ENCODE results near the gene IGSF10. TPM values are rescaled to one million over a fixed set of nuclear protein-coding genes. Genes with fewer than 3 reads are reported as not detected.

Gene IGSF10
- total RNA-seq, 1 experiment from 2014 or later: 0.66 TPM

DNA sequence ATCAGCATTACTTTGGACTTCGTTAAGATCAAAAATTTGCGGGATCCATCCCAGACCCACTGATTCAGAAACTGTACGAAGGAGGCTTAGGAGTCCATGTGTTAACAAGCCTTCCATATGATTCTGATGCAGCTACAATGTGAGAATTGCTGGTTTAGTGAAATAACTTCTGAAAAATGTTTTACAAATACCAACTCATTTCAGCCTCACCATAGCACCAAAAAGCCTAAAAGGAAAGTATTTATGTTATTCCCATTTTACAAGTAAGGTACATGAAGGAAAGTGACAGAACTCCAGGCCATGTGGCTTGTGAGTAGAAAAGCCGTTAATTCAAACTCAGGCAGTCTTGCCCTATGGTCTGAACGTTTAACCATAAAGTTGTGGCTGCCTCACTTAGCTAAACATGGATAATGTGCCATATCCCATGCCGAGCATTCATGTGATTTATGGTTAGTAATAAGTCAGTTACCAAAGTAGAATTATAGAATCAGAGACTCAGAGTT is 1.5 kb upstream of the IGSF10 start:
- Histone ChIP-seq H3K4me2 (ENCODE audit: low read length) (no peak overlapping the region), H3K27ac (ENCODE audit: low read length) (no peak overlapping the region), H3K36me3 (ENCODE audit: low read depth, low read length) (no peaks in the 10 kb centered on the region), H4K20me1 (ENCODE audit: low read length) (no peaks in the 10 kb centered on the region), H3K9me3 (ENCODE audit: low read length) (no peaks in the 10 kb centered on the region), H3K4me1 (ENCODE audit: insufficient read depth, low read length) (peaks cover 6% of the 10 kb centered on the region; the same call in 1 of the 2 replicates), H2AFZ (ENCODE audit: low read length) (no peak overlapping the region), H3K9ac (ENCODE audit: low read length) (no peak overlapping the region), H3K4me3 (ENCODE audit: low read length) (no peak overlapping the region), H3K27me3 (ENCODE audit: low read length) (no peaks in the 10 kb centered on the region), H3F3A (ENCODE audit: low read length, unreplicated experiment) (no peaks in the 10 kb centered on the region), H3K79me2 (ENCODE audit: low read length) (no peaks in the 10 kb centered on the region), H3K9me2 (replicated peaks; ENCODE audit: low read length) (no peaks in the 10 kb centered on the region)
- intact Hi-C loops (cut with micrococcal nuclease): no loop called here
- ChIA-PET POLR2A (ENCODE audit: unreplicated experiment) (no interaction called here), CTCF (no interaction called here)
- TF ChIP-seq EZH2phosphoT487 (IDR thresholded peaks at IDR 0.05; ENCODE audit: borderline replicate concordance, low read length): no peak
- no peak for TF ChIP-seq EZH2 (IDR thresholded peaks at IDR 0.05; ENCODE audit: low read length, unreplicated experiment)
- no TSS peak for BruUV-seq (replicated peaks)
- DNase-seq: no peak
- no peak for ATAC-seq

- H3K36me3 ChIP-seq (ENCODE audit: low read depth, low read length): no peaks in the 10 kb centered on the region
- H3K4me1 ChIP-seq (ENCODE audit: insufficient read depth, low read length): peaks cover 6% of the 10 kb centered on the region; the same call in 1 of the 2 replicates
- no peaks in the 10 kb centered on the region for H3K79me2 ChIP-seq (ENCODE audit: low read length)
- no peaks in the 10 kb centered on the region for H3K9me3 ChIP-seq (ENCODE audit: low read length)
- POLR2A ChIA-PET (ENCODE audit: unreplicated experiment): no interaction called here
- CTCF ChIA-PET: no interaction called here
- H3K9me2 ChIP-seq (replicated peaks; ENCODE audit: low read length): no peaks in the 10 kb centered on the region
- no peaks in the 10 kb centered on the region for H3F3A ChIP-seq (ENCODE audit: low read length, unreplicated experiment)
- H3K4me3 ChIP-seq (ENCODE audit: low read length): peak overlapping the region; percentile 72
- H3K4me2 ChIP-seq (ENCODE audit: low read length): peak overlapping the region; percentile 92
- no peak overlapping the region for H3K9ac ChIP-seq (ENCODE audit: low read length)
- peak; percentile 34; the same call in 1 of the 2 replicates for ATAC-seq
- TF ChIP-seq, protein P1, sequence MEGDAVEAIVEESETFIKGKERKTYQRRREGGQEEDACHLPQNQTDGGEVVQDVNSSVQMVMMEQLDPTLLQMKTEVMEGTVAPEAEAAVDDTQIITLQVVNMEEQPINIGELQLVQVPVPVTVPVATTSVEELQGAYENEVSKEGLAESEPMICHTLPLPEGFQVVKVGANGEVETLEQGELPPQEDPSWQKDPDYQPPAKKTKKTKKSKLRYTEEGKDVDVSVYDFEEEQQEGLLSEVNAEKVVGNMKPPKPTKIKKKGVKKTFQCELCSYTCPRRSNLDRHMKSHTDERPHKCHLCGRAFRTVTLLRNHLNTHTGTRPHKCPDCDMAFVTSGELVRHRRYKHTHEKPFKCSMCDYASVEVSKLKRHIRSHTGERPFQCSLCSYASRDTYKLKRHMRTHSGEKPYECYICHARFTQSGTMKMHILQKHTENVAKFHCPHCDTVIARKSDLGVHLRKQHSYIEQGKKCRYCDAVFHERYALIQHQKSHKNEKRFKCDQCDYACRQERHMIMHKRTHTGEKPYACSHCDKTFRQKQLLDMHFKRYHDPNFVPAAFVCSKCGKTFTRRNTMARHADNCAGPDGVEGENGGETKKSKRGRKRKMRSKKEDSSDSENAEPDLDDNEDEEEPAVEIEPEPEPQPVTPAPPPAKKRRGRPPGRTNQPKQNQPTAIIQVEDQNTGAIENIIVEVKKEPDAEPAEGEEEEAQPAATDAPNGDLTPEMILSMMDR (conservative IDR thresholded peaks at IDR 0.05; ENCODE audit: low read depth, low read length): no peak
- TF ChIP-seq EZH2phosphoT487 (IDR thresholded peaks at IDR 0.05; ENCODE audit: borderline replicate concordance, low read length) (no peak), EZH2 (IDR thresholded peaks at IDR 0.05; ENCODE audit: low read length, unreplicated experiment) (no peak)
- peak overlapping the region; percentile 95 for H2AFZ ChIP-seq (ENCODE audit: low read length)
- BruUV-seq (replicated peaks): no TSS peak
- peak; percentile 27 for DNase-seq
- no peaks in the 10 kb centered on the region for H3K27me3 ChIP-seq (ENCODE audit: low read length)
- no peak overlapping the region for H3K27ac ChIP-seq (ENCODE audit: low read length)
- intact Hi-C loops (cut with micrococcal nuclease): no loop called here
- no peaks in the 10 kb centered on the region for H4K20me1 ChIP-seq (ENCODE audit: low read length)
These were observed 633 bp downstream of the IGSF10 start for GRCh38 chr3:151460228-151460627.

DNA sequence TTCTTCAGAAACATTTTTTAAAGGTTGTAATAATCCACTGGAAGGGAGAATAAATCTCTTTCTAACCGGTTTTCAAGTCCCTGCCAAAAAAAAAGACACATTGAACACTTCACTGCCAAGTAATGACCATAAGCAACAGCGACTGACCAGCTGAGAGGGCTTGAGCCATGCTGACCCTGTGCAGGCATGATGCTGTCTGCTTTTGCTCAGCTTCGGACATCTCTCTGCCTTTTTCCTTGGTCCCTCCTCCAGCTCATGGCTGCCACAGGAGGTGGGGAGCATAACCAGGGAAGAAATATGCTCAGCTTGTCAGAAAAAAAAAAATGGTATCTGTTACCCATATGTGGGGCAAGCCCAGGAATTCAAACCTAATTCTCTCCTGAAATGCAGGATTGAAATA is 1.5 kb downstream of the IGSF10 start:
- DNase-seq (no peak), ATAC-seq (no peak)
- TF ChIP-seq, protein P1 (conservative IDR thresholded peaks at IDR 0.05; ENCODE audit: low read depth, low read length): no peak
- no peak for TF ChIP-seq EZH2 (IDR thresholded peaks at IDR 0.05; ENCODE audit: low read length, unreplicated experiment)
- Histone ChIP-seq H3K4me1 (ENCODE audit: insufficient read depth, low read length) (peaks cover 6% of the 10 kb centered on the region; the same call in 1 of the 2 replicates), H3K4me2 (ENCODE audit: low read length) (no peak overlapping the region), H3K27me3 (ENCODE audit: low read length) (no peaks in the 10 kb centered on the region), H3K79me2 (ENCODE audit: low read length) (no peaks in the 10 kb centered on the region), H3F3A (ENCODE audit: low read length, unreplicated experiment) (no peaks in the 10 kb centered on the region), H3K36me3 (ENCODE audit: low read depth, low read length) (no peaks in the 10 kb centered on the region), H2AFZ (ENCODE audit: low read length) (no peak overlapping the region), H3K9me2 (replicated peaks; ENCODE audit: low read length) (no peaks in the 10 kb centered on the region), H3K27ac (ENCODE audit: low read length) (no peak overlapping the region), H4K20me1 (ENCODE audit: low read length) (no peaks in the 10 kb centered on the region), H3K4me3 (ENCODE audit: low read length) (no peak overlapping the region), H3K9me3 (ENCODE audit: low read length) (no peaks in the 10 kb centered on the region), H3K9ac (ENCODE audit: low read length) (no peak overlapping the region)
- ChIA-PET CTCF (no interaction called here), POLR2A (ENCODE audit: unreplicated experiment) (no interaction called here)
- no TSS peak for BruUV-seq (replicated peaks)
- intact Hi-C loops (cut with micrococcal nuclease): no loop called here
